PC-3 (cell line): Measurements from ENCODE around the gene HSD11B1. TPM values are rescaled to one million over a fixed set of nuclear protein-coding genes. Genes with fewer than 3 reads are reported as not detected.

Experiments used
- ATAC-seq: fragments of 200-7000 bp; cut with Tn5 transposase; 2 replicates; pipeline ENCODE4 v1.9.1; 2020; ENCODE audit warnings: mild to moderate bottlenecking, moderate library complexity
- BruUV-seq: library from RNA; stranded (reverse); fragments of 400-500 nt; replicated peaks from 2 replicates; lab custom pipeline; 2021; lab: Mats Ljungman, UMichigan
- CTCF ChIA-PET: fragments of 300-600 bp; sonication (Branson Sonifier 250); formaldehyde crosslinking; loops from one replicate; lab custom pipeline; 2022; ENCODE audit warnings: antibody characterized with exemption; lab: Charles Lee
- POLR2A ChIA-PET: fragments of 300-600 bp; sonication (Branson Sonifier 250); formaldehyde crosslinking; loops from one replicate; lab custom pipeline; 2022; ENCODE audit warnings: antibody characterized with exemption; ENCODE audit not compliant: unreplicated experiment; lab: Charles Lee
- DNase-seq: peaks from one replicate; pipeline ENCODE4 v3.0.0-alpha.2; 2015
- H2AFZ ChIP-seq: fragments of 300-600 bp; sonication (generic); 2 replicates; pipeline ENCODE4 v1.6.0; 2016; ENCODE audit warnings: antibody characterized with exemption, low read length
- H3F3A ChIP-seq: fragments of 300-600 bp; sonication (generic); one replicate; pipeline ENCODE4 v1.6.0; 2017; ENCODE audit warnings: antibody characterized with exemption, low read length, control low read depth, mild to moderate bottlenecking; ENCODE audit not compliant: unreplicated experiment
- H3K27ac ChIP-seq: fragments of 300-600 bp; sonication (generic); 2 replicates; pipeline ENCODE4 v1.5.1; 2016; ENCODE audit warnings: mild to moderate bottlenecking, low read length
- H3K27me3 ChIP-seq: fragments of 300-600 bp; sonication (generic); 2 replicates; pipeline ENCODE4 v1.6.1; 2016; ENCODE audit warnings: low read length, mixed read lengths
- H3K36me3 ChIP-seq: fragments of 300-600 bp; sonication (generic); 2 replicates; pipeline ENCODE4 v1.6.1; 2016; ENCODE audit warnings: low read depth, mixed run types, low read length, mixed read lengths
- H3K4me1 ChIP-seq: fragments of 300-600 bp; sonication (generic); 2 replicates; pipeline ENCODE4 v1.5.1; 2016; ENCODE audit warnings: low read length; ENCODE audit not compliant: insufficient read depth
- H3K4me2 ChIP-seq: fragments of 300-600 bp; sonication (generic); 2 replicates; pipeline ENCODE4 v1.6.0; 2016; ENCODE audit warnings: low read length
- H3K4me3 ChIP-seq: fragments of 300-600 bp; sonication (generic); 2 replicates; pipeline ENCODE4 v1.5.1; 2016; ENCODE audit warnings: mild to moderate bottlenecking, low read length, mixed read lengths
- H3K79me2 ChIP-seq: fragments of 300-600 bp; sonication (generic); 2 replicates; pipeline ENCODE4 v1.6.1; 2017; ENCODE audit warnings: low read length, mixed read lengths
- H3K9ac ChIP-seq: fragments of 300-600 bp; sonication (generic); 2 replicates; pipeline ENCODE4 v1.6.0; 2016; ENCODE audit warnings: mild to moderate bottlenecking, low read length
- H3K9me2 ChIP-seq: fragments of 300-600 bp; sonication (generic); replicated peaks from 2 replicates; pipeline ENCODE4 v1.6.1; 2016; ENCODE audit warnings: mixed run types, low read length, mixed read lengths
- H3K9me3 ChIP-seq: fragments of 300-600 bp; sonication (generic); 2 replicates; pipeline ENCODE4 v1.6.1; 2016; ENCODE audit warnings: low read length, mixed read lengths
- H4K20me1 ChIP-seq: fragments of 300-600 bp; sonication (generic); 2 replicates; pipeline ENCODE4 v1.6.1; 2016; ENCODE audit warnings: low read length, mixed read lengths
- EZH2 ChIP-seq: fragments of 300-600 bp; sonication (generic); IDR thresholded peaks from one replicate; pipeline ENCODE4 v1.6.1; 2017; ENCODE audit warnings: antibody characterized with exemption, mild to moderate bottlenecking, low read length; ENCODE audit not compliant: unreplicated experiment
- EZH2phosphoT487 ChIP-seq: fragments of 300-600 bp; sonication (generic); IDR thresholded peaks from 2 replicates; pipeline ENCODE4 v1.6.1; 2018; ENCODE audit warnings: mild to moderate bottlenecking, antibody characterized with exemption, low read length, borderline replicate concordance
- intact Hi-C: fragments of 100-400 bp; cut with micrococcal nuclease; formaldehyde crosslinking; loops from 2 replicates; pipeline ENCODE4 v1.9.0; 2023
- total RNA-seq: library from RNA; depleted of rRNA; stranded (reverse); fragments of >200 nt; gene quantifications from 2 replicates; pipeline ENCODE4 v1.2.3, GENCODE V29; 2014
- TF ChIP-seq, protein P1 (sequence below): fragments of 300-600 bp; sonication (generic); conservative IDR thresholded peaks from 2 replicates; pipeline ENCODE4 v1.5.1; 2017; ENCODE audit warnings: antibody characterized with exemption, low read depth, mild to moderate bottlenecking, low read length

The HSD11B1 gene
- total RNA-seq, 1 experiment from 2014 or later = not detected

- POLR2A ChIA-PET = no interaction called here
- no peaks in the 10 kb centered on the region for H3K79me2 ChIP-seq
- H2AFZ ChIP-seq = no peak overlapping the region
- DNase-seq = no peak
- intact Hi-C loops = no loop called here
- no peaks in the 10 kb centered on the region for H3K4me1 ChIP-seq
- H3K27me3 ChIP-seq = no peaks in the 10 kb centered on the region
- H3K9me2 ChIP-seq = no peaks in the 10 kb centered on the region
- no peak overlapping the region for H3K9ac ChIP-seq
- H4K20me1 ChIP-seq = no peaks in the 10 kb centered on the region
- H3K27ac ChIP-seq = no peak overlapping the region
- H3K9me3 ChIP-seq = no peaks in the 10 kb centered on the region
- H3K4me2 ChIP-seq = no peak overlapping the region
- H3K4me3 ChIP-seq = no peak overlapping the region
- no TSS peak for BruUV-seq
- ATAC-seq = no peak
- H3K36me3 ChIP-seq = no peaks in the 10 kb centered on the region
- H3F3A ChIP-seq = no peaks in the 10 kb centered on the region
- no peak for TF ChIP-seq EZH2
- TF ChIP-seq, protein P1, sequence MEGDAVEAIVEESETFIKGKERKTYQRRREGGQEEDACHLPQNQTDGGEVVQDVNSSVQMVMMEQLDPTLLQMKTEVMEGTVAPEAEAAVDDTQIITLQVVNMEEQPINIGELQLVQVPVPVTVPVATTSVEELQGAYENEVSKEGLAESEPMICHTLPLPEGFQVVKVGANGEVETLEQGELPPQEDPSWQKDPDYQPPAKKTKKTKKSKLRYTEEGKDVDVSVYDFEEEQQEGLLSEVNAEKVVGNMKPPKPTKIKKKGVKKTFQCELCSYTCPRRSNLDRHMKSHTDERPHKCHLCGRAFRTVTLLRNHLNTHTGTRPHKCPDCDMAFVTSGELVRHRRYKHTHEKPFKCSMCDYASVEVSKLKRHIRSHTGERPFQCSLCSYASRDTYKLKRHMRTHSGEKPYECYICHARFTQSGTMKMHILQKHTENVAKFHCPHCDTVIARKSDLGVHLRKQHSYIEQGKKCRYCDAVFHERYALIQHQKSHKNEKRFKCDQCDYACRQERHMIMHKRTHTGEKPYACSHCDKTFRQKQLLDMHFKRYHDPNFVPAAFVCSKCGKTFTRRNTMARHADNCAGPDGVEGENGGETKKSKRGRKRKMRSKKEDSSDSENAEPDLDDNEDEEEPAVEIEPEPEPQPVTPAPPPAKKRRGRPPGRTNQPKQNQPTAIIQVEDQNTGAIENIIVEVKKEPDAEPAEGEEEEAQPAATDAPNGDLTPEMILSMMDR = no peak
- TF ChIP-seq EZH2phosphoT487 = no peak
- CTCF ChIA-PET = no interaction called here
Observed at GRCh38 chr1:209733409-209734192, 29.0 kb downstream of the HSD11B1 start.

GRCh38 chr1:209736490-209737117 is 32.0 kb downstream of the HSD11B1 start:
- CTCF ChIA-PET = no interaction called here
- no peak overlapping the region for H3K4me2 ChIP-seq

More at GRCh38 chr1:209736490-209737117, 32.0 kb downstream of the HSD11B1 start:
- TF ChIP-seq, protein P1 = no peak
- TF ChIP-seq EZH2phosphoT487 (no peak), EZH2 (no peak)
- no peak overlapping the region for H3K27ac ChIP-seq
- POLR2A ChIA-PET = no interaction called here
- H3F3A ChIP-seq = no peaks in the 10 kb centered on the region
- H2AFZ ChIP-seq = no peak overlapping the region
- no peaks in the 10 kb centered on the region for H3K9me2 ChIP-seq
- no peaks in the 10 kb centered on the region for H3K4me1 ChIP-seq
- ATAC-seq (no peak), DNase-seq (no peak)
- no peaks in the 10 kb centered on the region for H3K36me3 ChIP-seq
- H3K27me3 ChIP-seq = no peaks in the 10 kb centered on the region
- BruUV-seq = no TSS peak
- H3K9me3 ChIP-seq = no peaks in the 10 kb centered on the region
- intact Hi-C loops = no loop called here
- no peaks in the 10 kb centered on the region for H4K20me1 ChIP-seq
- H3K79me2 ChIP-seq = no peaks in the 10 kb centered on the region
- no peak overlapping the region for H3K4me3 ChIP-seq
- H3K9ac ChIP-seq = no peak overlapping the region
